GM12873 (cell line): Measurements from ENCODE around the gene GMDS.

Experiments used
- CTCF ChIP-seq: IDR thresholded peaks from 2 replicates; pipeline ENCODE4 v1.5.1; 2012; ENCODE audit warnings: low read depth, mild to moderate bottlenecking, moderate library complexity, low read length, control low read depth; ENCODE audit not compliant: insufficient read depth; ENCODE audit errors: missing control alignments

The GMDS gene

DNA sequence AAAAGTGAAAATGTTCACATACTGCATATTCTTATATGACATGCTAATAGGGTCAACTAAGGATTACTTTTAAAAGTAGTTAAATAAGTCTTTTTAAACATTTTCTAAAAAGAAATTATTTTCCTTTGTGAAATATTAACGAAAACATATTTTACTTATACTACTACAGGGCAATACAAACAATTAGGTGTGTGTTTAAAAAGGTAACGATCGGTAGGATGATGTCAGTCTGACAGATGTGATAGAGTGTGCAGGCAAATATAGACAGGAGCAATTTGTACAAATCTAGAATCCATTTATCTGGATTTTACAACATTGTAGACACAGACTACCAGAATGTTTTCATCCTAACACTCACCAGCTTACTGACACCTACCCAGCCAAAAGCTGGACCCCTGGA, 378.2 kb downstream of the GMDS start:
- no peak for TF ChIP-seq CTCF

DNA sequence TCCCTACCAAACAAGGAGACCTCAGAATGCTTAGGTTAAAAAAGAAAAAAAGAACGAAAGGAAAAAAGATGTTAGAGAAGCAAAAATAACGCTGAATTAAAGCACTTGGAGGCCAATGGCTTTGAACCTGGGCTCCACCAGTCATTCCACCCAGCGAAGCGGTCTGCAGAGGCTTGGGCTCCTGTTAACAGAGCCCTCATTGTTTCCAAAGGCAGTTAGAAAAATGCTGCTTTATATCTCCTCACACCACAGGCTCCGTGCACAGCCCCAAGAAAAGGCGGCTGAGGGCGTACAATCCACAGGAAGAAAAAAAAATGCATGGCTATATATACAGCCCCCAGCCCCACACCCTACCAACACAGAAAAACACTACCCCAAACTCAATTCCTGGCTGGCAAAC, 379.8 kb downstream of the GMDS start:
- no peak for TF ChIP-seq CTCF

DNA sequence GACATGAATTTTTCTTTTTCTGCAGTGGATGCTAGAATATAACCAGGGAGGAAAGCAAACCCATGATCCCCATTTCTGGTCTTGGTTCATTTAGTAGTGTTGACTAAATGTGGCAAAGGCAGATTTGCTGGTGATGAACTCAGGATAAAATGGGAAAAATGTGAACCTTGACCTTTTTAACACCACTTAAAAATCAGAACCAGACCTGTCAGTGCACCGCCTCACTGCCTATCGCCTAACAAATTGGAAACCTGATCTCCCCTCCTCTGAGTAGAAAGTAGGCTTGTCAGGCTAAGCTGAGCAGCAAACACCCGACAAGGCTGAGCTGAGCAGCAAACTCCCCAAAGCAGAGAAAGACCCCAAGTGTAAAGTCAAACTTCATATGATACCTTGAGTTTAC, 380.9 kb downstream of the GMDS start:
- no peak for TF ChIP-seq CTCF

DNA sequence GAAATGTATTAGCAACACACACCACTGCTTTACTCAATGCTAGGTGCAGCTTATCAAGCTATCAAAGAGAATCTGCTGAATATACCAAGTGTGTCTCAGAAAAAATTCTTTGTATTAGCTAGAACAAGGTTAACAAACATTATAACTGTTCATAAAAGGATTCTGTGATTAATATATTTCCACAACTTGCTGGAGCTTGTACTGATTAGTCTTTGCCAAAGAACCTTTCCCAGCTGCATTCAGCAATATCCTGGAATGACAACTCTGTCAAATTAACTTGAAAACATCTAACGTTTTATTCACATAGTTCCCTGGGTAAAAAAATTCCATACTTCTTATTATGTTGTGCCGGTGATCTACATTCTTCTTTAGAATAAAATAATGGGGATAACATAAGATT, 383.0 kb downstream of the GMDS start:
- no peak for TF ChIP-seq CTCF

- TF ChIP-seq CTCF: no peak
These were observed 384.6 kb downstream of the GMDS start for GRCh38 chr6:1860756-1861348.

DNA sequence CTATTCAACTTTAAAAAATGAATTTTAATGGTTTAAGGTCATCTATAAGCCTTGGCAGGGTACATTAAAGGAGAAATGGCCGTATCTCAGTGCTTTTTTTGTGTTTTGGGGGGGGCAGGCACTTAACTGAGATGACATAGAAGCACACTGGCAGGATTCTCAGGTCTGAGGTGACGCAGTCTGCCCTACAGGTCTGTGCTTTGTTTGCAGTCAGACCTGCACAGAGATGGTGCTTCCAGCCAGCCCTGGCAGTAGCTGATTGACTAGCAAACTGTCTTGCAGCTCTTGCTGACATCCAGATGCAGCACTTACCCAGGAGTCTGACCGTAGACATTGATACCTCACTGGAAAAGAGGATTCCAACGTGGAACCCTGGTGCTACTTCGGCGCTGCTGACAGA, 386.5 kb downstream of the GMDS start:
- TF ChIP-seq CTCF: no peak

DNA sequence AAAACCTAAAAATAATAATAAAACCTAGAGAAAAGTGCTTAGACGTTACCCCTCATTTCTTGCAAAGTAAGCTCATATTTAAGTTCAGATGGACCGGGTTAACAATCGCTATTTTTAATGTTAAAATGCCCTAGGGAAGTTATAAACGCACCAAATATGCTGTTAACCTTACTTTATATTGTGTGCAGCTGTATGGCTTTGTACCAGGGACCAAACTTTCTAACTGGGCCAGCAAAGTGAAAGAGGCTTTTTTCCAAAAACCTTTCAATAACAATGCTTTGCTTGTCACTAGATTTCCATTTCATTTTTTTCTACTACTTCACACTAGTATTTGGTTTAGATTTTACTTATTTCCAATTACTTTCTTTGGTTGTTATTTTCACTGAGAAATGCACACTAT, 387.2 kb downstream of the GMDS start:
- TF ChIP-seq CTCF: no peak
